ENCODE measurements around the gene TIMM10B.
A peak's percentile ranks its signal among the peaks of the same experiment; 100 is the strongest.
"Not testable (repeated sequence)": the region's sequence is repeated elsewhere in the genome, so short reads cannot be mapped to it uniquely, and the experiment has no call there.

Gene TIMM10B

DNA sequence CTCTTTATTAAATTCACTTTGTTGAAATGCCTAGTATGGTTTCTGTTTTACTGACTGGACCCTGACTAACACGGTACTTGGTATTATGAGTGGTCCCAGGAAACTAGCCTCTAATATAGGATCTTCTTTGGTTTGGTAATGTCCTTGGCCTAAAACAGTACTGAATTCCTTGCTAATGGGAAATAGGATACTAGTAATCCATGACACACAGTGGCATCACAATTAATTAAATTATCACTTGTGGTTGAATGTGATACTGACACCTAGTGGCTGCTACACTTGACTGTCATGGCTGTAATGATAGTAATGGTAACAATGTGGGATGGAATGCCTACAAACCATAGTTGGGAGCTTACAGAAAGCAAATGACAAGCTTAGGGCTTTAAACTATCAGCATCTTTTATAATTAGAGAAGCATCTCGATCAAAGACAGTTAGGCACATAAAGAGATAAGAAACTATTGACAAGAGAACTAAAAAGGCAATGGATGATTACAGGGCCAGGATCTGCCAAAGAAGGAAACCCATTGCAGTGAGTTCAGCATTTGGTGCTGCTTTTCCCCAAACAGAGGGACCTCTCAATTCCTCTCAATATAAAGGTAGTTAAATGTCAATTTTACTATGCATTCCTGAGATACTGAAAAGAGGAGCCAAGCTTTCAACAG lies 24.4 kb downstream of the TIMM10B start:
- peak; percentile 65 for DNase-seq (ENCODE audit: low spot score)

DNA sequence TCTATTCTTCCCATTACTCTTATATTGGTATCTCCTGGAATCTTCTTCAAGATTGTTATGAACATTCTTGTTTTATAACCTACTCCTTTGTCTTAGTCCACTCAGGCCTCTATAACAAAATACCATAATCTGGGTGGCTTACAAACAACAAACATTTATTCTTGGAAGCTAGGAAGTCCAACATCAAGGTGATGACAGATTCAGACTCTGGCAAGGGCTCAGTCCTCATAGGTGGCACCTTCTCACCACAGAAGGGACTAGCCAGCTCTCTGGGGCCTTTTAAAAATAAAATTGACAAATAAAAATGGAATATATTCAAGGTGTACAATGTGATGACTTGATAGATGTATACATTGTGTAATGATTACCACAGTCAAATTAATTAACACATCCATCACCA lies 35.6 kb downstream of the TIMM10B start:
- DNase-seq (ENCODE audit: low spot score), result no peak

DNA sequence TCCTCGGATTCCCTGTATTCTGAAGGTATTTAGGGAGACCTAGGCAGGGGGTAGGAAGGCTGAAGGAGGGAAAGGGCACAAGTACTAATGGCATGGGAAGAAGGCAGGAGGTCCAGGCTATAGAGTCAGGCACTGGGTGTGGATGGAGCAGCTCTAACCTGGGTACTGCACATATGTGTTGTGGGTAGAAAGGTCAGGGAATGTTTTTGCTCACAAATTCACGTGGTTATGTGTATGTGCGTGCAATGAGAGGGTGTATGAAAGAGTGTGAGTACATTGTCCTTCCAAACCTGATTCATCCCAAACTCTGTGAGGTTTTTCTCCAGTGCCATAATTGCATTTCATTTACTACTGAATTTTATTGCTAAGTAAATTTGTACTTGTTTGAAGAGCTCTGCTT lies 39.0 kb downstream of the TIMM10B start:
- DNase-seq (ENCODE audit: low spot score), result no peak

DNA sequence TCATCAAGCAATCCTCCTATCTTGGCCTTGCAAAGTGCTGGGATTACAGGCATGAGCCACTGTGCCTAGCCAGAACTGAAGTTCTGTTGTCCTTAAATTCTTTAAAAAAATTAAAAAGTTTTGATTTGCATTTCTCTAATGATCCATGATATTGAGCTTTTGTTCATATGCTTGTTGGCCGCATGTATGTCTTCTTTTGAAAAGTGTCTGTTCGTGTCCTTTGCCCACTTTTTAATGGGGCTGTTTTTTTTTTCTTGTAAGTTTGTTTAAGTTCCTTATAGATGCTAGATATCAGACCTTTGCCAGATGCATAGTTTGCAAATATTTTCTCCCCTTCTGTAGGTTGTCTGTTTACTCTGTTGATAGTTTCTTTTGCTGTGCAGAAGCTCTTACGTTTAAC lies 40.6 kb downstream of the TIMM10B start:
- not testable (repeated sequence) for DNase-seq (ENCODE audit: low spot score)

DNA sequence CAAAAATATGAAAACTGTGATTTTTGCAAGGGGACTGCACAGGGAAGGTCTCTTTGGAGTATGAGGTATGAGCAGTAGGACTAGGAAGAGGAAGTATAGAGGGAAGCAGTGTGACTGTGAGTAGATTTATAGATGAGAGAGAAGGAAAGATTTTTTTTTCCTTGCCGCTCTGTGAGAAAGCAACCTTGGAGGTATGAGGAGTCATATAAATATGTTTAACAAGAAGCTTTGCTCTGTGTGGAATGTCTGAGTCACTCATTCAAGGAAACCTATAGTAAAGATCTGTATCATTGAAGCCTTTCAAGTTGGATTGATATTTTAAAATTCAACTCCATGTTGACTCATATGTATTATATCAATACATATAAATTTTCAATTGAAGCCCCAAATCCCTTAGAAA lies 42.0 kb downstream of the TIMM10B start:
- no peak for DNase-seq (ENCODE audit: low spot score)

DNA sequence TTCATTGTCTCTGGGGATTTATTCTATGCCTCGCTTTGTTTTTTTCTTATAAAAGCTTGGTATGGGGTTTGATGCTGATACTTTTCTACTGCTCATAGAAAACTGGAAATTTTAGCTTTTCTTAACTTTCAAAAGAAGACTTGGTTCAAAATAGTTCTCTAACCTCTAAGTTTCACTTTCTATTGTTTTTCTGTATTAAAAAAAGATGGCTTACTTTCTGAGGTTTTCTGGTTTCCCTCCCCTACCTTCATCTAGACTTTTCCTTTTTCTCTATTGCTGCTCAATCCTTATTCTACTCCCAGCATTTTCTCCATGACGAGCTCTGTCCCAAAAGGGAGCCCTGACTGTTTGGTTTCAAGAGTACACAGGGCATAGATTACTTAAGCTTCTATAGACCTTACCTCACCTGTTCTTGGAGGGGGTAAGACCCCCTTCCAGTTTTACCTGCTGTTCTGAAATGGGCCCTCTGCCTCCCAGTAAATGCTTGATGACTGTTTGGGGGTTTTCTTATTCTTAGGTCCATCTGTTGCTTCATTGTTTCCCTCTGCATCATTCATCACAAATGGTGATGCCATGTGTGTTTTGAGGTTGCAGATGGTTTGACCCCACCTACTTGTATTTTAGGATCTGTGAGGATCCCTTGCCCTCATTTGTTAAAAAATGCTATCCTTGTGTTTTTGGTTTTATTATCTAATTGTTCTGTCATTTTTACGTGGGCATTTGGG lies 45.3 kb downstream of the TIMM10B start:
- DNase-seq (ENCODE audit: low spot score), result no peak

DNA sequence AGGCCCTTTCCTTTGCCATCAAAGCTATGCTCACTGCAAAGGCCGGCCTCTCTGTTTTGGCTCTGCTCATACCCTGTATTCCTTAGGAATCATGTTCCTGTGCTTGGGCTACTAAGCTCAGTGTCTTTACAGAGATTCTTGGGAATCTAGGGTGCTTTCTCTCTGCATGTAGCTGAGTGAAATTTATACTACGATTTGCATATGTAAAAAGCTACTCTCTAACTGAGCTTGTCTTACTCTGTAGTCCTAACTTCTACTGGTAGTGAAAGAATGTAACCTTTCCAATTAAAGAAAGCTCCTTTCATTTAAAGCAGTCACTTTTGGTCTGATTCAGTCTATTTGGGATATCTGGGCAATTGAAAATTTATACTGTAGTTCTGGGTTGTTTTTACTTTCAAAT lies 48.0 kb downstream of the TIMM10B start:
- DNase-seq (ENCODE audit: low spot score), result no peak

DNA sequence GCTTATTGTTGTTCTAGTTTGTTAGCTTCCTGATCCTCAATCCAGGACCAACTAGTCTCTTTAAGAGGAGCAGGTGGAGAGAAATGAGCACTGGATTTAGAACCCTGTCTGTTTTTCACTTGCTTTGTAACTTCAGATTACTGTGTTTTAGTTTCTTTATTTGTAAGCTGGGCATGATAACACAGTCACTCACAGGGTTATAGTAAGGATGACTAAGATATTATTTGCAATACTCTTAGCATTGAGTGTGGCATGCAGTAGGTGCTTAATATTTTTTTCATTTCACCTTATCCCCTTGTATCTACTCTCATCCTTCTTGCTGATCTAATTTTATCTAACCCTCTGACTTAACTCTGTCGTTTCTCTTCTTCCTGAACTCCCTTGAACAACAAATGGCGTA lies 49.5 kb downstream of the TIMM10B start:
- no peak for DNase-seq (ENCODE audit: low spot score)

DNA sequence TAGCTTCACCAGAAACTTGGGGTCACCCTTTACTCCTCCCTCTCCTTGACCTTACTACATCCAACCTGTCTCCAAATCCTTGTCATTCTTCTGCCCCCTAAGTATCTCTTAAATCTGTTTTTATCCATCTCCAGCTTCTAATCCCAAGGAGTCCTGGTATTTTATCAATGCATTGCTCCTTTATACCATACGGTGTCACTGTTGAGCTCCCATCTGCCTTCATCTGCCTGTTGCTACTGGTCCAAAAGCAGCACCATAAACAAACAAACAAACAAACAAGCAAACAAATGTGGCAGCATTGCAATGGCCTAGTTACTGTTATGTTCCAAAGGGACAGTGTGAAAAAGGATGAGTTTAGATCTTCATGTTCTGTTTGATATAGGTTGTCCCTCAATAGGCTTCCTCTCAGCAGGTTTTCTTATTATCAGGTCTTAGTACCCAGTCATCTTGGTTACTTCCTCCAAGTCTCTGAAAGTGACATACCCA lies 50.0 kb downstream of the TIMM10B start:
- DNase-seq (ENCODE audit: low spot score), result peak; percentile 74

All from AG20443 (cell line).